ENCODE data around the gene RAPGEF6.

GRCh38 chr5:131400585-131400984, 234.4 kb downstream of the RAPGEF6 start:
- no peak for TF ChIP-seq EZH2 (IDR thresholded peaks at IDR 0.05; ENCODE audit: low read length, unreplicated experiment)
- TF ChIP-seq, protein P1, sequence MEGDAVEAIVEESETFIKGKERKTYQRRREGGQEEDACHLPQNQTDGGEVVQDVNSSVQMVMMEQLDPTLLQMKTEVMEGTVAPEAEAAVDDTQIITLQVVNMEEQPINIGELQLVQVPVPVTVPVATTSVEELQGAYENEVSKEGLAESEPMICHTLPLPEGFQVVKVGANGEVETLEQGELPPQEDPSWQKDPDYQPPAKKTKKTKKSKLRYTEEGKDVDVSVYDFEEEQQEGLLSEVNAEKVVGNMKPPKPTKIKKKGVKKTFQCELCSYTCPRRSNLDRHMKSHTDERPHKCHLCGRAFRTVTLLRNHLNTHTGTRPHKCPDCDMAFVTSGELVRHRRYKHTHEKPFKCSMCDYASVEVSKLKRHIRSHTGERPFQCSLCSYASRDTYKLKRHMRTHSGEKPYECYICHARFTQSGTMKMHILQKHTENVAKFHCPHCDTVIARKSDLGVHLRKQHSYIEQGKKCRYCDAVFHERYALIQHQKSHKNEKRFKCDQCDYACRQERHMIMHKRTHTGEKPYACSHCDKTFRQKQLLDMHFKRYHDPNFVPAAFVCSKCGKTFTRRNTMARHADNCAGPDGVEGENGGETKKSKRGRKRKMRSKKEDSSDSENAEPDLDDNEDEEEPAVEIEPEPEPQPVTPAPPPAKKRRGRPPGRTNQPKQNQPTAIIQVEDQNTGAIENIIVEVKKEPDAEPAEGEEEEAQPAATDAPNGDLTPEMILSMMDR (conservative IDR thresholded peaks at IDR 0.05; ENCODE audit: low read depth, low read length) = no peak
- TF ChIP-seq EZH2phosphoT487 (IDR thresholded peaks at IDR 0.05; ENCODE audit: borderline replicate concordance, low read length) = no peak
